Tibial artery (tissue), 4 donors: ENCODE measurements around the gene STARD5.

Experiments
- DNase-seq, 2 donors: peaks; one replicate each; pipeline ENCODE4 v3.0.0-alpha.2; 2019
- H3K27ac ChIP-seq, 2 donors: fragments of 200-600 bp; sonication (generic) in 1 of 2; 1 replicate in 1 of 2; 2 replicates in 1 of 2; pipeline ENCODE4 v1.5.1; 2018 to 2019; ENCODE audit warnings: mild to moderate bottlenecking in 1 of 2
- H3K27me3 ChIP-seq, 2 donors: fragments of 200-600 bp; sonication (generic) in 1 of 2; one replicate each; pipeline versions ENCODE4 v1.5.1 to v1.6.0; 2016 to 2019
- H3K36me3 ChIP-seq, 3 donors: fragments of 200-600 bp; sonication (generic) in 2 of 3; one replicate each; pipeline ENCODE4 v1.5.1; 2016 to 2019; ENCODE audit warnings: mild to moderate bottlenecking in 2 of 3
- H3K4me1 ChIP-seq, 4 donors: fragments of 200-600 bp; sonication (generic) in 2 of 4; 1 replicate in 3 of 4; 2 replicates in 1 of 4; pipeline ENCODE4 v1.5.1; 2016 to 2019
- H3K4me3 ChIP-seq, 2 donors: fragments of 200-600 bp; sonication (generic) in 1 of 2; 1 replicate in 1 of 2; 2 replicates in 1 of 2; pipeline ENCODE4 v1.5.1; 2018 to 2019; ENCODE audit warnings: mild to moderate bottlenecking in 2 of 2
- H3K9me3 ChIP-seq, 3 donors: fragments of 200-600 bp; sonication (generic) in 1 of 3; one replicate each; pipeline ENCODE4 v1.5.1; 2016 to 2019
- intact Hi-C: fragments of 100-400 bp; cut with DNase I; formaldehyde crosslinking; loops from one replicate; pipeline ENCODE4 v1.15.0; 2023; ENCODE audit warnings: low total_unique reads
- TF ChIP-seq, protein P1 (sequence below), 2 experiments: fragments of 200-600 bp in 1 of 2; fragments of 450-650 bp in 1 of 2; IDR thresholded peaks; one replicate each; pipeline ENCODE4 v1.5.1; 2017 to 2019; ENCODE audit warnings: antibody characterized with exemption in 2 of 2, mild to moderate bottlenecking in 1 of 2, moderate library complexity in 1 of 2

Gene STARD5

DNA sequence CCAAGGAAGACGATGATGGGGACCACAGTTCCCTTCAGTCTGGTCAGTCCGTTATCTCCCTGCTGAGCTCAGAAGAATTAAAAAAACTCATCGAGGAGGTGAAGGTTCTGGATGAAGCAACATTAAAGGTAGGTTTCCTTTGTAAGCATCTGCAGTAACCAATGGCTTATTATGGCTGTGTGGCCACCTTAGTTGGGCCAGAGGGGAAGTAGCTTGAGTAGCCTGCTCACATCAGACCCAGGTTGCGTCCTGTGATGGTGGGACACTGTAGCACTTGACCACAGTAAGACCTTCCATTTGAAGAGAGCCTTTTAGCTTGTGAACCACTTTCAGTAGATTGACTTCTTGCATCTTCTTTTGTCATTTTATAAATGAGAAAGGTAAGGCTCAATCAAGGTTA is 22.6 kb downstream of the STARD5 start:
- DNase-seq = peak in 1 of 2 donors; percentile 29
- no peaks in the 10 kb centered on the region for H3K9me3 ChIP-seq
- H3K27ac ChIP-seq = no peak overlapping the region
- intact Hi-C loops = no loop called here
- no peaks in the 10 kb centered on the region for H3K27me3 ChIP-seq
- H3K4me1 ChIP-seq = peaks cover 0 to 9% (median 1%) of the 10 kb centered on the region in 4 donors
- no peak overlapping the region for H3K4me3 ChIP-seq
- H3K36me3 ChIP-seq = peaks cover 3 to 26% (median 24%) of the 10 kb centered on the region in 3 donors
- TF ChIP-seq, protein P1, sequence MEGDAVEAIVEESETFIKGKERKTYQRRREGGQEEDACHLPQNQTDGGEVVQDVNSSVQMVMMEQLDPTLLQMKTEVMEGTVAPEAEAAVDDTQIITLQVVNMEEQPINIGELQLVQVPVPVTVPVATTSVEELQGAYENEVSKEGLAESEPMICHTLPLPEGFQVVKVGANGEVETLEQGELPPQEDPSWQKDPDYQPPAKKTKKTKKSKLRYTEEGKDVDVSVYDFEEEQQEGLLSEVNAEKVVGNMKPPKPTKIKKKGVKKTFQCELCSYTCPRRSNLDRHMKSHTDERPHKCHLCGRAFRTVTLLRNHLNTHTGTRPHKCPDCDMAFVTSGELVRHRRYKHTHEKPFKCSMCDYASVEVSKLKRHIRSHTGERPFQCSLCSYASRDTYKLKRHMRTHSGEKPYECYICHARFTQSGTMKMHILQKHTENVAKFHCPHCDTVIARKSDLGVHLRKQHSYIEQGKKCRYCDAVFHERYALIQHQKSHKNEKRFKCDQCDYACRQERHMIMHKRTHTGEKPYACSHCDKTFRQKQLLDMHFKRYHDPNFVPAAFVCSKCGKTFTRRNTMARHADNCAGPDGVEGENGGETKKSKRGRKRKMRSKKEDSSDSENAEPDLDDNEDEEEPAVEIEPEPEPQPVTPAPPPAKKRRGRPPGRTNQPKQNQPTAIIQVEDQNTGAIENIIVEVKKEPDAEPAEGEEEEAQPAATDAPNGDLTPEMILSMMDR (IDR thresholded peaks at IDR 0.05) = no peak

DNA sequence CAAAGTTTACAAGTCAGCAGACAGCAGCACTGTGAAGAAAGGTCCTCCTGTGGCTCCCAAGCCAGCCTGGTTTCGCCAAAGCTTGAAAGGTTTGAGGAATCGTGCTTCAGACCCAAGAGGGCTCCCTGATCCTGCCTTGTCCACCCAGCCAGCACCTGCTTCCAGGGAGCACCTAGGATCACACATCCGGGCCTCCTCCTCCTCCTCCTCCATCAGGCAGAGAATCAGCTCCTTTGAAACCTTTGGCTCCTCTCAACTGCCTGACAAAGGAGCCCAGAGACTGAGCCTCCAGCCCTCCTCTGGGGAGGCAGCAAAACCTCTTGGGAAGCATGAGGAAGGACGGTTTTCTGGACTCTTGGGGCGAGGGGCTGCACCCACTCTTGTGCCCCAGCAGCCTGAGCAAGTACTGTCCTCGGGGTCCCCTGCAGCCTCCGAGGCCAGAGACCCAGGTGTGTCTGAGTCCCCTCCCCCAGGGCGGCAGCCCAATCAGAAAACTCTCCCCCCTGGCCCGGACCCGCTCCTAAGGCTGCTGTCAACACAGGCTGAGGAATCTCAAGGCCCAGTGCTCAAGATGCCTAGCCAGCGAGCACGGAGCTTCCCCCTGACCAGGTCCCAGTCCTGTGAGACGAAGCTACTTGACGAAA is 24.2 kb downstream of the STARD5 start:
- no peaks in the 10 kb centered on the region for H3K27me3 ChIP-seq
- no peak overlapping the region for H3K4me3 ChIP-seq
- TF ChIP-seq, protein P1 (IDR thresholded peaks at IDR 0.05) = no peak
- peaks cover 0 to 20% (median 18%) of the 10 kb centered on the region in 3 donors for H3K36me3 ChIP-seq
- DNase-seq = peak in 1 of 2 donors; percentile 58
- peaks cover 0 to 13% (median 1%) of the 10 kb centered on the region in 4 donors for H3K4me1 ChIP-seq
- no peak overlapping the region for H3K27ac ChIP-seq
- intact Hi-C loops = no loop called here
- H3K9me3 ChIP-seq = no peaks in the 10 kb centered on the region

DNA sequence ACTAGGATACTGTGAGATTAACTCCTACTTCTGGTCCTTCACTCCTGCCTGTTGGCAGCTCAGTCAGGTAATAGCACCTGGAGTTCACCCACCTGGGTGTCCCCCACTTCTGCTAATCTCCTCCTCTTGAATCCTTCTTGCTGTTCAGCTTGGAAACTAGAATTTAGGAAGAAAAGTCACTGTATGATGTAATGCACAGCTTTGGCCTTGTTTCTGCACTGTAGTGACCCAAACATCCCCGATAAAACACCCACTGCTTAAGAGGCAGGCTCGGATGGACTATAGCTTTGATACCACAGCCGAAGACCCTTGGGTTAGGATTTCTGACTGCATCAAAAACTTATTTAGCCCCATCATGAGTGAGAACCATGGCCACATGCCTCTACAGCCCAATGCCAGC is 24.8 kb downstream of the STARD5 start:
- no peak overlapping the region for H3K4me3 ChIP-seq
- H3K27me3 ChIP-seq = no peaks in the 10 kb centered on the region
- H3K4me1 ChIP-seq = peaks cover 0 to 13% (median 1%) of the 10 kb centered on the region in 4 donors
- no peaks in the 10 kb centered on the region for H3K9me3 ChIP-seq
- H3K27ac ChIP-seq = no peak overlapping the region
- DNase-seq = peak in 1 of 2 donors; percentile 33
- TF ChIP-seq, protein P1 (IDR thresholded peaks at IDR 0.05) = no peak
- peaks cover 0 to 20% (median 16%) of the 10 kb centered on the region in 3 donors for H3K36me3 ChIP-seq
- intact Hi-C loops = no loop called here

DNA sequence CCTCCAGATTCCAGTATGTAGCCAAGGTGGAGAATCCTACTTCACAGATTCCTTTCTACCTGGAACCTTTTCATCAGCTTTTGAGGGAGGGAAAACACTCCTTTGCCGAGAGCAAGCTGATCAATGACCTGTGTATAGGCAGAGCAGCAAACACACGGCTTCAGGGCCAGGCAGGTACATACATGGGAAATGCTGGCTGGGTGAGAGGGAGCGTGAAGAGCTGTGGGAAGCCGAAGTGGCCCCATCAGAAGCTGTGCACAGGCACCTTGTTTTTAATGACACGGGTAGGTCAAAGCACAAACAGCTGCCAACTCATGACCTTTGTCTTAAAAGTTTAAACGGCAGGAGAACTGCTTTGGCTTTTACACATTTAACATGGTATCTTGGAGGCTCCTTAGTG is 25.3 kb downstream of the STARD5 start:
- intact Hi-C loops = no loop called here
- peaks cover 0 to 18% (median 15%) of the 10 kb centered on the region in 3 donors for H3K36me3 ChIP-seq
- TF ChIP-seq, protein P1 (IDR thresholded peaks at IDR 0.05) = no peak
- no peak overlapping the region for H3K27ac ChIP-seq
- no peak overlapping the region for H3K4me3 ChIP-seq
- no peaks in the 10 kb centered on the region for H3K27me3 ChIP-seq
- no peaks in the 10 kb centered on the region for H3K9me3 ChIP-seq
- DNase-seq = peak in 1 of 2 donors; percentile 38
- peaks cover 0 to 13% (median 1%) of the 10 kb centered on the region in 4 donors for H3K4me1 ChIP-seq

DNA sequence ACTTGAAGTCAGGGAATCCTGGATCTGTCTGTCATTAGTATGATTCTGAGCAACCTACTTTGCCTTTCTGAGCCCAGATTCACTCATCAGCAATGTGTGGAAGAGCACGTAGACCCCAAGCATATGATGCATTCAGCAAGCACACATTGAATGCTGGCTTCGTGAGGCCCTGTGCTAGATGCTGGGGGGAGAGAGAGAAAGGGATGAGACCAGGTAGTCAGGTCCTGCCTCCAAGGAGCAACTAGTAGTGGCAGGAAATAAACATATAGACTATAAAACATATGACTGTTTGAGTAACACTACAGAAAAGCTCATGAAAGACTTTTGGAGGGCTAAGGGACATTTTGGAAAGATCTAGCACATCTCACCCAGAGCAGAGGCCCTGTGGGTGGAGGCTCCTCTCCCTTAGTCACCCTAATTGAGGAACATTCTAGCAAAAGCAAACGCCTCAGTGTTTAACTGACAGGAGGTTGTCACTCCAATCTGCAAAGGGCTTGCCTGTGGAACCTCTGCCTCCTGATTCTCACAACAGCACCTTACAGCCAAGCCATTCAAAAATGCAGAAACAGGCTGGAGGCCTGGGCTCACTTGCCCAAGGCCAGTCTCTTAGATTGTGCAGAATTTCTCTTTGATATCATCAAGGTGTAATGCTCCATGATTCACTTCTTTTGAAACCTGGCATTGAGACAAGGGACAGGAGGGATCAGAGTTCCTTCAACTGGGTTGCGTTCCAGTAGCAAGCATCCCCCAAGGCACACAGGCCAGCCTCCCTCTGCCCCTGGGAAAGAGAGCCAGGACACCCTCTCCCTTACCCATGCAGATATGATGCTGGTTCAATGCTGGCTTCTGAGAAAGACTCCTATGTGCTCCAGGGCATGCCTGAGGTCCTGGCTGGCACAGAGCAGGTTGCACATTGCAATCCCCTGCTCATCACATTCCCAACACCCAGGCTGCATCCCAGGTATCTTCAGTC is 26.1 kb downstream of the STARD5 start:
- no peaks in the 10 kb centered on the region for H3K9me3 ChIP-seq
- peak in 1 of 2 donors; percentile 50 for DNase-seq
- TF ChIP-seq, protein P1 (IDR thresholded peaks at IDR 0.05) = no peak
- H3K4me3 ChIP-seq = peak overlapping the region in 1 of 2 donors; percentile 26
- H3K27ac ChIP-seq = peak overlapping the region in 1 of 2 donors; percentile 29
- peaks cover 0 to 23% (median 14%) of the 10 kb centered on the region in 3 donors for H3K36me3 ChIP-seq
- intact Hi-C loops = no loop called here
- H3K4me1 ChIP-seq = peaks cover 0 to 13% (median 1%) of the 10 kb centered on the region in 4 donors
- no peaks in the 10 kb centered on the region for H3K27me3 ChIP-seq
